ENCODE data around the gene ATPAF1.

DNA sequence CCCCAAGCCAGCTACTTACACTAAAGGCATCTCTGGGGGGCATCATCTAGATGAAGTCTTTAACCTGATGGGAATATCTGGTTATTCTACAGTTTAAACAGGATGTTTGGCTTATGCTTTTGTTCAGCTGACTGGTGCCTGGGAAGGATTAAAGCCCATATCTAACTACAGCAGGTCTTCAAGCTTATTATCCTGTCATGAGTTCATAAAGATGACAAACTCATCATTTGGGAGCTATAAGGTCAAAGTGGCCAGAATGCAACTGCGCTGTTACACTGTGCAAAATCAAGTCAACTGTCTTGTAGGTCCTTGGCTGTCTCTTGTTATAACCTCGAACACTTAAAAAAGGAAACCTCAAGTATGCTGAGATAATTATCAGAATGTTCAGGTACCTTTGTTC, 33.0 kb downstream of the ATPAF1 start:
- TF ChIP-seq CTCF (conservative IDR thresholded peaks at IDR 0.05): no peak
- TF ChIP-seq ZFX (IDR thresholded peaks at IDR 0.05): no peak

Measured in C4-2B (cell line).